Measurements from ENCODE around the gene SFXN5.
"Not testable (repeated sequence)": the region's sequence is repeated elsewhere in the genome, so short reads cannot be mapped to it uniquely, and the experiment has no call there.

The SFXN5 gene

DNA sequence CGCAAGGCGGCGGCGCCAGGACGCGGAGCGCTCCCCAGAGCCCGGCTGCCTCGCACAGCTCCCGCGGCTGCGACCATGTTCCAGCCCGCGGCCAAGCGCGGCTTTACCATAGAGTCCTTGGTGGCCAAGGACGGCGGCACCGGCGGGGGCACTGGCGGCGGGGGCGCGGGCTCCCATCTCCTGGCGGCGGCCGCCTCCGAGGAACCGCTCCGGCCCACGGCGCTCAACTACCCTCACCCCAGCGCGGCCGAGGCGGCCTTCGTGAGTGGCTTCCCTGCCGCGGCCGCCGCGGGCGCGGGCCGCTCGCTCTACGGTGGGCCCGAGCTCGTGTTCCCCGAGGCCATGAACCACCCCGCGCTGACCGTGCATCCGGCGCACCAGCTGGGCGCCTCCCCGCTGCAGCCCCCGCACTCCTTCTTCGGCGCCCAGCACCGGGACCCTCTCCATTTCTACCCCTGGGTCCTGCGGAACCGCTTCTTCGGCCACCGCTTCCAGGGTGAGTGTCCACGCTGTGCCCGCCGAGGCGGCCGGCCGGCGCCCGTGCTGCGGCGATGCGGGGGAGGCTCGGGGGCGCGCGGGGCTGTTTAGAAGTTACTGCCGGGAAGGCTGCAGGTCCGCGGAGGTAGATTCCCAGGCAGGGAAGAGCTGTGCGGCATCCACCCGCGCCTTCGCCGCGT is 153.5 kb downstream of the SFXN5 start:
- DNase-seq = peak; percentile 9

DNA sequence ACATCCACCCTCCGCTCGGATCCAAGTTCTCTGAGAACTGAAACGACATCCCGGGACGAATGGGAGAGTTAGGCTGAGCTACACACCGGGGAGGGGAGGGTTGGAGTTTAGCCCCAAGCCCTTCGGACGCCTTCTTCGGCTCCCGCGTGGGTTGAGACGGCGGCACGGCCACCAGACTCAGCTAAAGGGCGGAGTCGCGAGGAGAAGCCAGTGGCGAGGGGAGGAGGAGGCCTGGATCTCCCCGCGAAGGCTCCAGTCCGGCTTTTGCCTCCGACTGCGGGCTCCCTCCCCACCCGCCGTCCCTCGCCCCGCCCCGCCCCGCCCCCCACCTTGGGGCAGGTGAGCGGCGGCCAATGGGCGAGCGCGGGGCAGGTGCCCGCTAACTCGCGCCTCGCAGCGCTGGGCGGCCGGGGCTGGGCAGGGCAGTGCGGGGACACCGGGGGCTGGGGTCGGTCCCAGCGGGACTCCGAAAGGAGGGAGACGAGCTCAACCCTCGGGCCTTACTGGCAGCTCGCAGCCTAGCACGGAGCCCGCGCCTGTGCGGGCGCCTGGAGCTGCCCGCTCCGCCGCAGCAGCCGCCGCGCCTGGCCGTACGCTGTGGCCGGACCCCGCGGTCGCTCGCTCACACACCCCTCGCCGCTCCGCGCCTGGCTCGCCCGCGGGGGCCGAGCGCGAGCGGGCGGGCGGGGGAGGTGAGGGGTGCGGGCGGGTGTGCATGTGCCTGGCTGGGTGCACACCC is 154.2 kb downstream of the SFXN5 start, which contains the start of gene EMX1:
Gene EMX1 (plus strand): TSS at position 382 of the 739 bp plus-strand sequence. CDS start 334 bp downstream, at position 716.
- DNase-seq = peak; percentile 45

DNA sequence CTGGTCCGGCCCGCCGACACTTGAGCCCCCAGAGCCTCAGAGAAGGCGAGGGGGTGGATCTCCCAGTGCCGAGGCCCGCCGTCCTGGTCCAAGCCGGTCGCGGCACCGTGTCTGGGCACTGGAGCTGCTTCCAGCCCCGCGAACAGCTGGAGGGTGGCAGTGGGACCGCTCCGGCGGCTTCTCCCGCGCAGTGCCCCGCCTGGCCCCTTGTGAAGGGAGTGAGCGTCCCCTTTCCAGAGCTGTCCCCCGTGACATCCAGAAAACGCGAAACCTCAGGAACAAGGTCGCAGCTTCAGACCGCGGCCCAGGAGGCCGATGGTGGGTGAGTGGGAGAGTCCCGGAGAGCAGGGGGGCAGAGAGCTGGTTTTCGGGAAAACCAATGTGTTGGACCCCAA is 154.8 kb downstream of the SFXN5 start:
- DNase-seq = peak; percentile 14

DNA sequence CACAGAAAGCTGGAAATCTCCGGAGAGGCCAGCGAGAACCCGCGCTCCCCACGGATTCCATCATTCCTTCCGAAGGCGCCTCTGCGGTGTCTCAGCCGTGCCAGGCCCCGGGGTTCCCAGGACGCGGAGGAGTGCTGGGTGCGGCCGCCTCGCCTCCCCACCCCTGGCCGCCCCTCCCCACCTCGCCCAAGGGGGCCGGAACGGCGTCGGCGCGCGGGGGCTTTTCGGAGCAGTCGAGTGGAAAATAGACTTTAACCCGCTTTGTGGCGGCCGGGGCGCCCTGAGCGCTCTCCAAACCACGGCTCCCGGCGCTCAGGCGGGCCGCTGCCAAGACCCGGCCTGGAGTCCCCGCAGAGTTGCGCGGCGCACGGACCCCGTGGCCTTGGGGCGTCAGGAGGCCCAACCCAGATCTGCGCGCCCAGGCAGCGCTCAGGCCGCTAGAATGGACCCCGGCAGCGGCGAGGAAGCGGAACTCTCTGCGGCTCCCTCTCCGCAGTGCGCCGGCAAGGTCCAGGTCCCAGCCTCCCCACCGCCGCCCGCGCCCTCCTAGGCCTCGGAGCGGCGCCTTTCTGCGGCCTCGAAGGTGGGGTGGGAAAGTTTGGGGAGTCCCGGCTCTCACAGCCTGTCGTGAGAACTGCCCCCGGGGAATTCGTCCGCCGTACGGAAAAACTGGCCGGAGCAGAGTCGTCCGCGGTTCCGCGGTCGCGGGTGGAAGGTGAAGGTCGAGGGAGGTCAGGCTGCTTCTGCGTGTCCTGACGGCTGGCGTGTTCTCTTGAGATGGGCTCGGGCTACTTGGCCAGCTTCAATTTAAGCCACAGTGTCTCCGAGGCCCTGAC is 155.4 kb downstream of the SFXN5 start:
- DNase-seq = peak; percentile 28

DNA sequence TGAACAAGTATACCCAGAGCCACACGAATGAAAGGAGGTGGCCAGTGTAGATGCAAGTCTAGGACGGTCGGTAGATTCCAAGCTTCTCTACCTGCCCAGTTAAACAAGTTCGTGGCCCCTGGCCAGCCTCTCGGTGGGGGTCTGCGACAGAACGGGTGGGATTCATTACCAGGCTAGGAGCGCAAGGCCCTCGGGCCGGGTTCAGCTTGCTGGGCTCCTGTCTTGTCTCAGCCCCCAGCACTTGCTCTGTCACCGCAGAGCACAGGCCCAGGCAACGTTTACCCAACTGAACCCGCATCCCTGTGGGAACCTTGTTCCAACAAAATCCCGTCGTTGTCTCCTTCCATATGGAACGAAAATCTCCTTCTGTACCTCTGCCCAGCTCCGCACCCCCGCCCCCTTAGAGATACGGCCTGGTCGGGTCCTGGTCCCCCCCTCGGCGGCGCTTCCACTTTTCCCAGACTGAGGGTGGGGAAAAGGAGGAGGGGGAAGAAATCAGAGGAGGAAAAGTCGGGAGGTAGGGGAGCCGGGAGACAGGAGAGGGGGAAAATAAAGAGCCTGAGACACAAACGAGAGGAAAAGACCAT is 156.1 kb downstream of the SFXN5 start:
- DNase-seq = no peak

DNA sequence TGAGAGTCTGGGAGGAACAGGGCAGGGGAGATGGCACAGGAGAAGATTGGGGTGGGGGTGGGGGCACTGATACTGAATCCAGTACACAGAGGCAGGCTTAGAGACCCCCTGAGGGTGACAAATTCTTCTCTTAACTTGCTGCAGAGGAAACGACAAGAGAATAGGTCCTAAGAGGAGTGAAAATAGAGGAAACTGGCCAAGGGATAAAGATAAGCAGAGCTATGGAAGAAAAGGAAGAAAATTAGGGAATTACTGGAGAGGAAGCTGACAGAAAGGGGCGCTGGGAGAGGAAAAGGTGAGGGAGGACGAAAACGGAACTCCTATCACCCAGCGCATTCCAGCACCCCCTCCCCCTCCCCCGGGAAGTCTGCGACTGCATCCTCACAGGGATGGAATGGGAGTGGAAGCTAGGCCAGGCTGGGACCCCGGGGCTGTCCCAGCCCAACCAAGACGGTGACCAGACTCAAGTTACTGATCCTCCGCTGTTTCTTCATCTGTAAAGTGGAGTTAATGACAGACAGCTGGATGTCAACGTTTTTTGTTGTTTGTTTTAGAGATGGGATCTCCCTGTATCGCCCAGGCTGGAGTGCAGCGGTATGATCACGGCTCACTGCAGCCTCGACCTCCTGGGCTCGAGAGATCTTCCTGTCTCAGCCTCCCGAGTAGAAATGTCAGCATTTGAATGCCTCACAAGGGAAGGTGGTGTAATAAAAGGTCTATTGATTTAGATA is 156.8 kb downstream of the SFXN5 start:
- no peak for DNase-seq

DNA sequence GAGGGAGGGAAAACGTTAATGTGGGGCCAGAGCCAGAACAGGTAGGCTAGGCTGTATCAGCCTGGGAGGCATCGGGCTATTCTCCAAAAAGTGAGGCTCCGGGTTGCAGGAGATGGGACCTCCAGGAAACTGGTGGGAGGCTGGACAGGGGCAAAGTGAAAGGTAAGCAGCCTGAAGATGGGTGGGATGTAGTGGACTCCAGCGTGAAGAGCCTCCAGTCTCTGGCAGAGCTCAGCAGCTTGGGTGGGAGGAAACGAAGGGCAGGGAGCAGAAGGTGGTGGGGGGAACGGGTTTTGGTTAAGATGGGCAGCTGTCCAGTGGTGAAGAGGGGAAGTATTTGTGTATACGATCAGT is 157.3 kb downstream of the SFXN5 start:
- no peak for DNase-seq

DNA sequence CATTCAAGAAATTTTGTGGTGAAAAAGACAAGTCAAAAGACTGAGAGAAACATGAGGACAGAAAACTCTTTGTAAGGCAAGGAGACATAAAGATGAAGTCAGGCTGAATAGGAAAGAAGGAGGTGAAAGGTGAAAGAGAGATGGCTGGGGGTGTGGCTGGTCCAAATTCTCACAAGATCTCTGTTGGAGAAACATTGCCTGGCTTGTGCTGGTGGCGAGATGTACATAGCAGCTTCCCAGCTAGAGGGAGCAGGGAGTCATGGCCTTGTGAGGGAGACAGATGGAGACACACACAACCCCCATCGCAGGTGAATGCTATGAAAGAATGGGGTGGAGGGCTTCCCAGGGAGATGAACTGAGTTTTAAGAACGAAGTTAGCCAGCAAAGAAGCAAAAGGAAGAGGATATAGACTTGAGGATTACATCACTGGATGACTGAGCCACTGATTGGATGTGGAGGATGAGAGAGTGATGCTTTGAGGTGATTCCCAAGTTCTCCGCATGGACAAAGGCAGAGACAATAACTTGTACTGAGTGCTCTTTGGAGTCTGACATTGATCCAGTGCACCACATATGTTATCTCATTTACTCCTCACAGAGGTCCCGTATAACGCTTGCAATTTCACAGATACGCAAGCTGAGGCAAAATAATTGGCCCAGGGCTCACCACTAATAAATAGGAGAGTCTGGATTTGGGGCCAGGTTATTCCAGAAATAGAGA is 157.9 kb downstream of the SFXN5 start:
- DNase-seq = no peak

DNA sequence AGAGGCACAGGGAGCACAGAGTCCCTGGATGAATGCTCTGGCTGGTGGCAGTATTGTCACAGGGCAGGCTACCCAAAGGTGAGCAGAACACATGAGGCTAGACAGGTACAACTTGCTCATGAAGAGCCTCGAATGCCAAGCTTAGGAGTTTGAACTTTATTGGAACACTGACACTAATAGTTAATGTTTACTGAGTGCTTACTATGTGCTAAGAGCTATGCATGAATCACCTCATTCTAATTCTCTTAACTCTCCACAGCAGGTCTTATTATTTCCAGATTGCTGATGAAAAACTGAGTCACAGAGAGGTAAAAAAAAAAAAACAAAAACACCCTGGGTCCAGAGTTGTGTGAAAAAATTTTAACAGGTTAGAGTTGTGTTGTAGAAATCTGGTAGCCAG is 160.3 kb downstream of the SFXN5 start:
- no peak for DNase-seq

DNA sequence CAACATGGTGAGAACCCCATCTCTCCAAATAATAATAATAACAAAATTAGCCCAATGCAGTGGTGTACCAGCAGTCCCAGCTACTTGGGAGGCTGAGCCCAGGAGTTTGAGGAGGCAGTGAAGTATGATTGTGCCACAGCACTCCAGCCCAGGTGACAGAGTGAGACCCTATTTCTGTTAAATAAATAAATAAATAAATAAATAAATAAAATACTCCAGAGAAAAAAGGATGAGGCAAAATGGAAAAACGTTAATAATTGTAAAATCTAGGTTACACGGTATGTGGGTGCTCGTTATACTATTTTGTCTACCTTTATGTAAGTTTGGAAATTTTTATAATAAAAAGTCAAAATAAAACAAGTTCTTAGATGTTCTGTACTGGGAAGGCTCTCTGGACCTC is 162.8 kb downstream of the SFXN5 start:
- no peak for DNase-seq

DNA sequence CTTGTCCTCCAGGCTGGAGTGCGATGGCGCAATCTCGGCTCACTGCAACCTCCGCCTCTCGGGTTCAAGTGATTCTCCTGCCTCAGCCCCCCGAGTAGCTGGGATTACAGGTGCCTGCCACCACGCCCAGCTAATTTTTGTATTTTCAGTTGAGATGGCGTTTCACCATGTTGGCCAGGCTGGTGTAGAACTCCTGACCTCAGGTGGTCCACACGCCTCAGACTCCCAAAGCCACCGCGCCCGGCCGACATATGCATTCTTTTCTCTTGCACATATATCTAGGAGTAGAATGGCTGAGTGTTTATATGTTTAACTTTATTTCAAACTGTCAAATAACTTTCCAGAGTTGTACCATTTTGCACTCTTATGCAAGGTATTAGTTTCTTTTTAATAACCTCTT is 164.1 kb downstream of the SFXN5 start:
- DNase-seq = not testable (repeated sequence)

DNA sequence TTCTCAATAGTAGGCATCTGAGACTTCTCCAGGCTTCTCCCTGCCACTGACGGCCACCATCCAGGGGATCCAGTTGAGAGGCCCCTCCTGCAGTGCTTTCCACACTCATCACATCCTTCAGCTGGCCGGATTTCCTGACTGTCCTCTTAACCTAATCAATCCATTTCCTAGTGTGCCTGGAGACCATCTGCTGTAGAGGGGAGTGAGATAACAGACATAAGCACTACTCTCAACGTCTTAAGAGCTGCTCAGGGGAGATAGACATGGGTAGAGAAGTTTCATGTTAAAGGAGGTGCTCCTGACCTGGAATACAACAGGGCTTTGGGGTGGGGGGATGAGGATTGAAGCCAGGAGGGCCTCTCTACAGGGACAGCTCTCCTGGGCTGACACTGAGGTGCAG is 170.1 kb downstream of the SFXN5 start:
- DNase-seq = no peak

DNA sequence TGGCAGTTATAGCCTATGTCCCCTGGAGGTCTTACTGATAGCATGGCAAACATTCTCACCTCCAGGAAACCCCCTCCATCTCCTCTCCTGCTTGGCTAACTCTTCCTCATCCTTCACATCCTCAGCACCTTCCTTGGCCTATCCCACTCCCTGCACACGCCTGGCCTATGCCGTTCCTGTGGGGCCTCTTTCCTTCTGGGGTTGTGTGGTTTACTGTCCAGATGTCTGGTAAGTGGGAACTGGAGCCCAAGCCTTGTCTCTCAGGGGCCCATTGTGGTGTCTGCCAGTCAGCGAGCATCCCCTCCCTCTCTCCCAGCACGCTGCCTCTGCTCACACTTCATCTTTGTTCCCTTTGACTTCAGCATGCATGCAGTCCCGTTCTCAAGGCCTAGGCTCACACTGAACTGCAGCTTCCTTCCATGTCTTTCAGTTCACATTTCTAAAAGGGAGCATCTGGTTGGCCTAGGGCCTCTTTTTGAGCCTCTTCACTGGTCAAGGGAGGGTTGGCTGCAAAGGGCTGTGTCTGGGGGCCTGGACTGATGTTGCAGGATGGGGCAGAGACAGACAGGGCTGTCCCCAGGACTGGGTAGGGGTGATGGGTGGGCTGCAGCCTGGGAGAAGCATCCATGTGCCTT is 171.2 kb downstream of the SFXN5 start:
- no peak for DNase-seq

DNA sequence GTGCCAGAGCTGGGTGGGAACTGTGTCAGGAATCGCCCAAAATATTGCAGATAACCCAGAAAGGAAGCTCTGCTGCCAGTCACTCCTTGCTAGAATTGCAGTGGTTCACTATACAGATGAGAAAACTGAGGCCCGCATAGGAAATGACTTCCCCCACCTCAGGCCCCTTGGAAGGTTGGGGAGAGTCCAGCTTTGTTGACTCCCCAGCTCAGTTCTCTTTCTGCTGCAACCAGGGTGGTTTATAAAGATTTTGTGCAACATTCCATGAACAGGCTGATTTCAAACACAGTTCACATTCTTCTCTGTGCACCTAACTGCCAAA is 173.0 kb downstream of the SFXN5 start:
- DNase-seq = no peak

DNA sequence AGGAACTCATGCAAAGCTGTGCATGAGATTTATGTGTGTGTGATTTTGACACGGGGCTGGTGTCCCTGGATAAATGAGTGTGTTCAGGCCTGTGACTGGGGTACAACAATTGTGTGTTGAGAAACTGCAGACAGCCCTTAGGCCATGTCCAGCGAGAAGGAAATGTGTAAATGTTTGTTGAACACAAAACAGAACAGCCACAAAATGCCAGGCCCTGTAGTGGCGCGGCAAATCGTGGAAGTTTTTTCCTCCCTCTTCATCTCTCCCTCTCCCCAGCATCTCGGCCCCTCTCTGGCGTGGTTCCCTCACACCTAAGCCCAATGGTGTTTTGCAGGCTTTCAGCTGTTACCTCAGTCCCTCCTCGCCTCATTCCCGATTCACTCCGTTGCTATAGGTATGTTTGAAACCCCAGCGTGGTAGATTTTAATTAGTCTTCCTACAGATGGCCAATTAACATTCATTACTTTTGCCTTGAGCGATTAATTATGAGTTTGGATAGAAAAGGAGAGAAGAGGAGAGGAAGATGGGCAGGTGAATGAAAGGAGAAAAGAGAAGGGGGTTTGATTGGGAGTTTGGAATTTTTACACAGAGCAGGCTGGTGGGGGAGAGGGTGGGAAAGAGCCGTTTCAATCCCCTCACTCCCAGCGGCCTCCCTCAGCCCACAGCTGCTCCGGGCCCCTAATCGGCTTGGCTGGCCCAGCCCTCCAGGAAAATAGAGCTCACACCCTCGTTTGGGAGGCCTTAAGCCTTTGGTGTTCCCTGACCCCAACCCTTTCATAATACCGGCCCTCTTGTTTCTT is 173.5 kb downstream of the SFXN5 start:
- no peak for DNase-seq

DNA sequence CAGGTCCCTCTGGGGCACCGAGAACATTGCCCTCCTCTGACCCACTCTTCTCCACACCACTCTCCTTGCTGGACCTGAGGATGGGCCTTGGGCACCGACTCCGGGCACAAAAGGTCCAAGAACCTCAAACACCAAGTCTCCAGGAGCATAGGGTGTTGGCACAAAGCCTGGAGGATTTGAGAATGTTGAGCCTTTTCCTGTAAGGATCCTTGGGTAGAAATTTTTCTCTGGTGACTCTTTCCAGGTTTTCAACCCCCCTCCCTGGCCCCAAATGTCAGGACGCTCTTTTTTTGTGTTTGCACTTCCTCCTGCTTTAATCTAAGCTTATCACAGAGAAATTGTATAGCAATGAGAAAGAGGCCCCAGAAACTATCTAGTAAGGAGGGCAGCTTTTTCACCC is 175.1 kb downstream of the SFXN5 start:
- no peak for DNase-seq

DNA sequence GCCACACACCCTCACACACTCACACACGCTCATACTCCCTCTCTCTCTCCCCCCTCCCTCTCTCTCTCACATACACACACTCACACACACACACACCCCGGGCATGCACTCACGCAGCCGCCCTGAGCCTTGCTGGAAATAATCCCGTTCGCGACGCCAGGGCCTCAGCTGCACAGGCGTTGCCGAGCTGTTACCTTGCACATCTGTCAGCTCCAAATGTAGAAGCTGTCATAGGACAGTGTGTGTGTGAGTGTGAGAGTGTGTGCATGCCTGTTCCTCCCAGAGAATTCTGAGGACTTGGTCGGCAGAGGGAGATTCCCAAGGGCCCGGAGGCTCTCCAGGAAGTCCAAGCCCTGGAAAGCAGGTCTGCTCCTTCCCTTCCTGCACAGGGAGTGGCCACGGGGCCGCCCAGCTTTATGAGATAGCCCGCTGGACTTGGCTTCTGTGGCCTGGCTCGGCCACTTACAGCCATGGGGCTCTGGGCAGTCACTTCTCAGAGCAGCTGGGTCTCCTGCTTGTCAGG is 175.7 kb downstream of the SFXN5 start:
- no peak for DNase-seq

DNA sequence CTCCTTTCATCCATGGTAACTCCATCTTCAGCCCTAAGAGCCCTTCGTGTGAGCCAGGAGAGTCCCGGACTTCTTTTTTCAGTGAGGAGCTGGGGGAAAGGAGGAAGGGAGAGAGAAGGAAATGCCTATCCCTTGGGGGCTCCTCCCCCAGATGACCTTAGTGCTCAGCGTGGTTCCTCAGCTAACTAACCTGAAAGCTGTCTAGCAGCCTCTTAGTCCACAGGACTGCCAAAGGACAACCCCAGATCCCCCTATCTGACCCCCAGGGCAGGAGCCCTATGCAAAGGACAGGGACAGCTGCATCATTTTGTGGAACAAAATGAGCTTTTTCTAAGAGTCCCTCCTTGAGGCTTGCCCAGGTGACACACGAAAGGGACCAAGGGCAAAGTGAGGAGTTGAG is 176.4 kb downstream of the SFXN5 start:
- no peak for DNase-seq

DNA sequence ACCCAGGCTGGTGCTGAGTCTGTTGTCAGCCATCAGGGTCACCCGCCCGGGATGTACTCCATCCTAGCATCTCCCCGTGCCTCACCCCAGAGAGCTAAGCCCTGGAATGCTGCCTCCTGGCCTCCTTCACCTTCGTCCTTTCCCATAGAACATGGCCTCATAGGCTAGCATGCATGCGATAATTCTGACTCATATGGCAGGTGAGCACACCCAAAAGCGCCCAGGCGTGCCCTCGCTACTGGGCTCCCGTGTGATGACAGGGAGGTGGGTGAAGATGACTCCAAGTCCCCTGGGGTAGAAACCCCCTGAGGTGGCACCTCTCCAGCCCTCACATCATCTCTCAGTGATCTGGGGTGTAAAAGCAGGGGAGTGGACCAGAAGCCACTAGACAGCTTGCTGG is 177.0 kb downstream of the SFXN5 start:
- DNase-seq = no peak

DNA sequence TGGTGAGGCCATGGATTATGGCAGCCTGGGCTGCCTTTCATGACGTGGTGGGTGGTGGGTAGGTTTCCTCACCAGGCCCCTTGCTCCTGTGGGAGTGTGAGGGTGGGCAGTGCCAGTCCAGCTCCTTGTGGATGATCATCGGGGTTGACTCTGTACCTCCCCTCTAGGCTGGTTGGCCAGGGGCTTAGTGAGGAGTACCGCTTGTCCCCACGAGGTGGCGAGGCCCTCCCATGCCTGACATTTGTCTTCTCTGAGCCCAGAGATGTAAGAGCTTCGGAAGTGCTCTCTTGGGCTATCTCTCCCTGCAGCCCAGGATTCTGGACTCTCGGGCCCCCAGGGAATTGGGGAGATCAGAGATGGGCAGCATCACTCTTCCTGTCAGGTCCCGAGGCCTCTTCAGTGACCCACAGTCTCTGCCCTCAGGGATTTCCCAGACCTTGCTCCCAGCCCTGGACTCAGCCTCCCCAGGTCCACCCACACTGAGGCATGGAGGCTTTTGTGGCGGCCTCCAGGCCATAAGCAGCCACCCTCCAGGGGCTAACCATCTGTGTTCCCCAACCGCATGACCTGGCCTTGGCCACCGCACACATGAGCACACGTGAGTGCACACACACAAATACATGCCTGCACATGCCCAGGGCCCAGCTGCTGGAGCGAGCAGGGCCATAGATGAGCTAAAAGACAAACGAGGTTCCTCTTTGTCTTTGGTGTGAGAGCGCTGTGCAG is 177.8 kb downstream of the SFXN5 start:
- DNase-seq = no peak
